ENCODE data around the gene ANAPC7. TPM values are rescaled to one million over a fixed set of nuclear protein-coding genes. Genes with fewer than 3 reads are reported as not detected.

The ANAPC7 gene
- total and polyA plus RNA-seq, 2 donors from 2014 or later = 31.3 to 47.8 TPM

DNA sequence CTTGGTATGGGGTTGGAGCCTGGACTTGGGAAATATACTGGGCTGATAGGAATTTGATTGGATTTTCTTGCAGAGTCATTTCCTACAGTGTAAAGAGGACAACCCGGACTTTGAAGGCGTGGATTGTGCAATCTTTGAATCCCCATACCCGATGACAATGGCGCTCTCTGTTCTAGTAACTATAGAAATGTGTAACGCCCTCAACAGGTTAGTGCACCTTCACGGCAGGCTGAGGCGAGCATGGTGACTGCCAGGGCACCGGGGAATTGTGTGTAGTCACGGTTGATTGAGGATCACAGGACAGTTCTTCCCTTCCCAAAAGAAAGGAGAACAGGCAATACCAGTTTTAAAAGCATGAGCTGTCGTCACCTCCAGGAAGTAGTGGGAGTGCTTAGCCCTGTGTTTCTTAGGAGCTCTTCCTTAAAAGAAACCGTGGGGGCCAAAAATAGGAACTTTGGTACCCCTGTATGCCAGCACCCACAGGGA is 58.3 kb downstream of the ANAPC7 start:
- no peak overlapping the region for H3K9ac ChIP-seq (ENCODE audit: low read length in 3 of 3)
- peaks cover 13 to 91% (median 79%) of the 10 kb centered on the region in 3 donors for H3K36me3 ChIP-seq (ENCODE audit: control insufficient read depth in 2 of 3, insufficient read depth in 3 of 3, low read length in 3 of 3)
- DNase-seq = peak in 2 of 5 donors; percentile 21 to 83
- H3K27ac ChIP-seq (ENCODE audit: low read depth in 2 of 2, low read length in 2 of 2) = no peak overlapping the region
- no peaks in the 10 kb centered on the region for H3K4me1 ChIP-seq (ENCODE audit: control insufficient read depth in 2 of 3, insufficient read depth in 2 of 3, low read depth in 1 of 3, low read length in 3 of 3)
- H3K27me3 ChIP-seq (ENCODE audit: control insufficient read depth, insufficient read depth, low read length) = no peaks in the 10 kb centered on the region
- no peak for FAIRE-seq
- no peak overlapping the region for H3K4me3 ChIP-seq (ENCODE audit: low read length in 3 of 3)
- TF ChIP-seq CTCF (IDR thresholded peaks at IDR 0.05; ENCODE audit: borderline replicate concordance, extremely low read depth, insufficient read depth) = no peak
- intact Hi-C loops (cut with DNase I) = no loop called here
- H3K9me3 ChIP-seq (ENCODE audit: control insufficient read depth in 2 of 3, insufficient read depth in 1 of 3, low read length in 3 of 3) = no peaks in the 10 kb centered on the region

DNA sequence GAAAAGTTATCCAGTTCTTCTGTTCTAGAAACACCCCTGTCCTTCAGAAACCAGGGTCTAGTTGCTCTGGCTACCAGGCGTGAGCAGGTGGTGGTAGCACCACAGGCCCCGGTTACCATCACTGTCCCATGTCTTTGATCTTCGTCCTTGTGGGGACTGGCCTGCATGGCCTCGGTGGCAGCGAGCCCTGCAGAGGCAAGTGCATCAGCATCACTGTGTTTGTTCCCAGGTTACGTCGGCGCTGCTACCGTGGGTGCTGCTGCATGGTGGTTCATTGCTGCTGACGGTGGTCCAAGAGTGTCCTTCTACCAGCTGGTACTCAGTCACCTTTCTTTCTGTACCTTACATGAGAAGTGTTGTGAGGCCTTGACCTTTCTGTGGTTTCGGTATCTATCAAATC is 58.9 kb downstream of the ANAPC7 start:
- Histone ChIP-seq H3K9me3 (ENCODE audit: control insufficient read depth in 2 of 3, insufficient read depth in 1 of 3, low read length in 3 of 3) (no peaks in the 10 kb centered on the region), H3K27me3 (ENCODE audit: control insufficient read depth, insufficient read depth, low read length) (no peaks in the 10 kb centered on the region), H3K4me3 (ENCODE audit: low read length in 3 of 3) (no peak overlapping the region), H3K36me3 (ENCODE audit: control insufficient read depth in 2 of 3, insufficient read depth in 3 of 3, low read length in 3 of 3) (peaks cover 13 to 93% (median 77%) of the 10 kb centered on the region in 3 donors), H3K9ac (ENCODE audit: low read length in 3 of 3) (no peak overlapping the region), H3K27ac (ENCODE audit: low read depth in 2 of 2, low read length in 2 of 2) (no peak overlapping the region), H3K4me1 (ENCODE audit: control insufficient read depth in 2 of 3, insufficient read depth in 2 of 3, low read depth in 1 of 3, low read length in 3 of 3) (no peaks in the 10 kb centered on the region)
- DNase-seq (no peak), FAIRE-seq (no peak)
- TF ChIP-seq CTCF (IDR thresholded peaks at IDR 0.05; ENCODE audit: borderline replicate concordance, extremely low read depth, insufficient read depth) = no peak
- intact Hi-C loops (cut with DNase I) = no loop called here

DNA sequence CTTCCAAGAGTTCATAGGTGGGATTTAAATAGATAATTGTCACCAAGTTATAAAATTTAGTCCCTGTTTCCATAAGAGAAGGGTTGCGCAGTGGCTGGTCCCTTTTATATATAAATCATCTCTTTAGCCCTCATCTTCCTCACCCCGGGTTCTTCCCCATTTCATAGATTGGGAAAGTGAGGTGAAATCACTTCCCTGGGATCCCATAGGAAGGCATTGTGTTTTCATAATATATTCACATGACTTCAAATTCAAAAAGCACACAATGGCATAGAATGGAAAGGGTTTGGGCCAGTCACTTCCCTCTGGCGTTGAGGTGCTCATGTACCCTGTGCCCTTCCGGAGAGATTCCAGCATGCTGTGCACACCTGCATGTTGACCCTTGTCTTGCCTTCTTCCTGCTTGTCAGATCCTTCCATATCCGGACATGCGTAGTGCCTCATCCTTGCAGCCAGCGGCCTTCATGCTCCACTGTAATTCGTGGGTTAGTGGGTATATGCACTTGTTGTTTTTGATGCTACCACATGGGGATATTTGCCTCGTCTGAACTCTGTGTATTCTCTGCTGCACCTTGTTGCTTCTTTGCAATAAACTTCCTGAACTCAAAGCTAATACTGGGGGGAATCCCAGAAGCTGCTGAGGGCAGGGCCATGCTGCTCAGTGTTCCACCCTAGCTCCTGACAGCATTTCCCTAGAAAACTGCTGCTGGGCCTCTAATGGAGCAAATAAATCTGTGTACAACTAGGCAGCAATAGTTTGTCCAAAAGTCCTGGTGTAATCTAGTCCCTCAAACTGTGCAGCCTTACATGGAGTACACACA is 59.6 kb downstream of the ANAPC7 start:
- intact Hi-C loops (cut with DNase I) = no loop called here
- no peak for FAIRE-seq

More for the DNA sequence above, 59.6 kb downstream of the ANAPC7 start:
- Histone ChIP-seq H3K27ac (ENCODE audit: low read depth in 2 of 2, low read length in 2 of 2) (no peak overlapping the region), H3K9me3 (ENCODE audit: control insufficient read depth in 2 of 3, insufficient read depth in 1 of 3, low read length in 3 of 3) (no peaks in the 10 kb centered on the region), H3K27me3 (ENCODE audit: control insufficient read depth, insufficient read depth, low read length) (no peaks in the 10 kb centered on the region), H3K4me1 (ENCODE audit: control insufficient read depth in 2 of 3, insufficient read depth in 2 of 3, low read depth in 1 of 3, low read length in 3 of 3) (no peaks in the 10 kb centered on the region), H3K36me3 (ENCODE audit: control insufficient read depth in 2 of 3, insufficient read depth in 3 of 3, low read length in 3 of 3) (peaks cover 13 to 94% (median 78%) of the 10 kb centered on the region in 3 donors), H3K4me3 (ENCODE audit: low read length in 3 of 3) (no peak overlapping the region), H3K9ac (ENCODE audit: low read length in 3 of 3) (no peak overlapping the region)
- DNase-seq = no peak
- no peak for TF ChIP-seq CTCF (IDR thresholded peaks at IDR 0.05; ENCODE audit: borderline replicate concordance, extremely low read depth, insufficient read depth)

Measured in kidney (tissue), 14 donors.